ENCODE measurements around the gene PPP1R1C. TPM values are rescaled to one million over a fixed set of nuclear protein-coding genes. Genes with fewer than 3 reads are reported as not detected.

PPP1R1C gene
- total RNA-seq, 2 donors from 2014 or later = 5.9 to 9.1 TPM

- H3K9me3 ChIP-seq = no peaks in the 10 kb centered on the region
- intact Hi-C loops (cut with DNase I) = loop anchor here (10.0 kb wide), 1 partner anchor 55 kb away; no protein-coding TSS in a partner anchor
- H3K36me3 ChIP-seq = no peaks in the 10 kb centered on the region
- no peaks in the 10 kb centered on the region for H3K4me1 ChIP-seq (replicated peaks)
- no peaks in the 10 kb centered on the region for H3K27me3 ChIP-seq (replicated peaks; ENCODE audit: insufficient read depth)
- no peak overlapping the region for H3K27ac ChIP-seq
- DNase-seq (ENCODE audit: low spot score) = no peak
- TF ChIP-seq, protein P1, sequence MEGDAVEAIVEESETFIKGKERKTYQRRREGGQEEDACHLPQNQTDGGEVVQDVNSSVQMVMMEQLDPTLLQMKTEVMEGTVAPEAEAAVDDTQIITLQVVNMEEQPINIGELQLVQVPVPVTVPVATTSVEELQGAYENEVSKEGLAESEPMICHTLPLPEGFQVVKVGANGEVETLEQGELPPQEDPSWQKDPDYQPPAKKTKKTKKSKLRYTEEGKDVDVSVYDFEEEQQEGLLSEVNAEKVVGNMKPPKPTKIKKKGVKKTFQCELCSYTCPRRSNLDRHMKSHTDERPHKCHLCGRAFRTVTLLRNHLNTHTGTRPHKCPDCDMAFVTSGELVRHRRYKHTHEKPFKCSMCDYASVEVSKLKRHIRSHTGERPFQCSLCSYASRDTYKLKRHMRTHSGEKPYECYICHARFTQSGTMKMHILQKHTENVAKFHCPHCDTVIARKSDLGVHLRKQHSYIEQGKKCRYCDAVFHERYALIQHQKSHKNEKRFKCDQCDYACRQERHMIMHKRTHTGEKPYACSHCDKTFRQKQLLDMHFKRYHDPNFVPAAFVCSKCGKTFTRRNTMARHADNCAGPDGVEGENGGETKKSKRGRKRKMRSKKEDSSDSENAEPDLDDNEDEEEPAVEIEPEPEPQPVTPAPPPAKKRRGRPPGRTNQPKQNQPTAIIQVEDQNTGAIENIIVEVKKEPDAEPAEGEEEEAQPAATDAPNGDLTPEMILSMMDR (IDR thresholded peaks at IDR 0.05) = no peak
- TF ChIP-seq POLR2AphosphoS5 (IDR thresholded peaks at IDR 0.05) (no peak), POLR2A (IDR thresholded peaks at IDR 0.05) (no peak)
- H3K4me3 ChIP-seq = no peak overlapping the region
Measured at GRCh38 chr2:182069416-182069815, 83.8 kb downstream of the PPP1R1C start.

DNA sequence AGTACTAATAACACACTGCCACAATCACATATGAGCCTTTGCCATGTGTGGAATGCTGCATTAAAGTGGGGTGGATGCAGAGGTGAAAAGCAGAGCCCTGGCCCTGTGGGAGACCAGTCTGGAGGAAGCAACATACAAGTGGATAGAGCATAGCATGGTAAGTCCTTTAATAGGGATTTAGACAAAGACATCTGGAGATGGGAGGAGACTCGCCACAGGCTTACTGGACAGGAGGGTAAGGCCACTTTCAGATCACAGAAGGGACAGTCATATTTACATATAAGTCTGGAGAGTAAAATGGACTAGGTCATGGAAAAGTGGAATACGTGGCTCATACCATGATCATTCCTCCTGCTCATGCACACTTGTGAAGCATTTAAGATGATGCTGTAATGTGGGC, 84.3 kb downstream of the PPP1R1C start:
- Histone ChIP-seq H3K4me1 (replicated peaks) (no peaks in the 10 kb centered on the region), H3K4me3 (no peak overlapping the region), H3K27ac (no peak overlapping the region), H3K9me3 (no peaks in the 10 kb centered on the region), H3K27me3 (replicated peaks; ENCODE audit: insufficient read depth) (no peaks in the 10 kb centered on the region), H3K36me3 (no peaks in the 10 kb centered on the region)
- DNase-seq (ENCODE audit: low spot score) = no peak
- intact Hi-C loops (cut with DNase I) = loop anchor here (10.0 kb wide), 1 partner anchor 55 kb away; no protein-coding TSS in a partner anchor
- WGBS = 98% methylated on average over 2 of the region's 2 CpGs
- TF ChIP-seq, protein P1 (IDR thresholded peaks at IDR 0.05) = no peak
- TF ChIP-seq POLR2AphosphoS5 (IDR thresholded peaks at IDR 0.05) (no peak), POLR2A (IDR thresholded peaks at IDR 0.05) (no peak)

DNA sequence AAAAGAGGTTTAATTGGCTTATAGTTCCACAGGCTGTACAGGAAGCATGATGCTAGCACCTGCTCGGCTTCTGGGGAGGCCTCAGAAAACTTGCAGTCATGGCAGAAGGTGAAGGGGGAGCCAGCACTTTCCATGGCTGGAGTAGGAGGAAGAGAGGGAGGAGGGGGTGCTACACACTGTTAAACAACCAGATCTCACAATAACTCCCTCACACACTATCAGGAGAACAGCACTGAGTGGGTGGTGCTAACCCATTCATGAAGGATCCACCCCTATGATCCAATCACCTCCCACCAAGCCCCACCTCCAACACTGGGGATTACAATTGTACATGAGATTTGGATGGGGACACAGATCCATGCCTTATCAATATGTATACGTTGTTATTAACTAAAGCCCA, 85.1 kb downstream of the PPP1R1C start:
- WGBS = 100% methylated on average over 2 of the region's 2 CpGs
- no peaks in the 10 kb centered on the region for H3K9me3 ChIP-seq
- DNase-seq (ENCODE audit: low spot score) = no peak
- H3K27ac ChIP-seq = no peak overlapping the region
- intact Hi-C loops (cut with DNase I) = no loop called here
- H3K4me1 ChIP-seq (replicated peaks) = no peaks in the 10 kb centered on the region
- H3K36me3 ChIP-seq = no peaks in the 10 kb centered on the region
- TF ChIP-seq POLR2AphosphoS5 (IDR thresholded peaks at IDR 0.05) (no peak), POLR2A (IDR thresholded peaks at IDR 0.05) (no peak)
- TF ChIP-seq, protein P1 (IDR thresholded peaks at IDR 0.05) = no peak
- no peak overlapping the region for H3K4me3 ChIP-seq
- H3K27me3 ChIP-seq (replicated peaks; ENCODE audit: insufficient read depth) = no peaks in the 10 kb centered on the region

DNA sequence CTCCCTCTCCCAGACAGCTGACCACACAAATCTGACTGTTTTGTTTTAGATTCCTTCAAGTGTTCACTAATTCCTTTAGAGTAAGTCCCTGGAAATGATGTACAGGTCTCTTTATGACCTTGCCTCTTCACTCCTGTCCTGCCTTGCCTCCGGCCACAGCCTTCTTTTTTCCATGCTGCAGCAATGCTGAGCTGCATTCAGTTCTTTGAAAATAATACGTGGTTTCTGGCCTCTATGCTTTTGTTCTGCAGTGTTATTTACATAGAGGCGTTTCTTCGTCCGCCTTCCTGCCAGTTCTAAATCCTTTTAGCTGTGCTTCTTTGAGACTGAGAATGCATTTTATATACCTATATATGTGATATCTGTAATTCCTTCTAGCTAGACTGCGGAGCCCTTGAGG, 87.2 kb downstream of the PPP1R1C start:
- H3K4me1 ChIP-seq (replicated peaks) = no peaks in the 10 kb centered on the region
- no peaks in the 10 kb centered on the region for H3K36me3 ChIP-seq
- TF ChIP-seq POLR2AphosphoS5 (IDR thresholded peaks at IDR 0.05) (no peak), POLR2A (IDR thresholded peaks at IDR 0.05) (no peak)
- TF ChIP-seq, protein P1 (IDR thresholded peaks at IDR 0.05) = no peak
- 52% methylated on average over 6 of the region's 6 CpGs for WGBS
- H3K27me3 ChIP-seq (replicated peaks; ENCODE audit: insufficient read depth) = no peaks in the 10 kb centered on the region
- no peak for DNase-seq (ENCODE audit: low spot score)
- H3K9me3 ChIP-seq = no peaks in the 10 kb centered on the region
- intact Hi-C loops (cut with DNase I) = no loop called here
- no peak overlapping the region for H3K27ac ChIP-seq
- no peak overlapping the region for H3K4me3 ChIP-seq

- 88% methylated on average over 3 of the region's 3 CpGs for WGBS
- H3K36me3 ChIP-seq = no peaks in the 10 kb centered on the region
- no peaks in the 10 kb centered on the region for H3K9me3 ChIP-seq
- H3K4me1 ChIP-seq (replicated peaks) = no peaks in the 10 kb centered on the region
- H3K27me3 ChIP-seq (replicated peaks; ENCODE audit: insufficient read depth) = no peaks in the 10 kb centered on the region
- no peak for DNase-seq (ENCODE audit: low spot score)
- TF ChIP-seq POLR2A (IDR thresholded peaks at IDR 0.05) (no peak), POLR2AphosphoS5 (IDR thresholded peaks at IDR 0.05) (no peak)
- TF ChIP-seq, protein P1 (IDR thresholded peaks at IDR 0.05) = no peak
- H3K27ac ChIP-seq = no peak overlapping the region
- intact Hi-C loops (cut with DNase I) = no loop called here
- H3K4me3 ChIP-seq = no peak overlapping the region
Measured at GRCh38 chr2:182073613-182074012, 88.0 kb downstream of the PPP1R1C start.

Data from prostate gland (tissue), 2 donors.